WERI-Rb-1 (cell line): ENCODE data around the gene ITGA11.

Experiments used
- DNase-seq: peaks from one replicate; pipeline ENCODE4 v3.0.0-alpha.2; 2020
- H3K27ac ChIP-seq: fragments of 250-450 bp; sonication (Bioruptor Pico); 2 replicates; pipeline ENCODE4 v1.5.1; 2020; ENCODE audit warnings: mild to moderate bottlenecking, moderate library complexity
- H3K27me3 ChIP-seq: fragments of 250-450 bp; sonication (Bioruptor Pico); 2 replicates; pipeline ENCODE4 v1.5.1; 2021; ENCODE audit warnings: mild to moderate bottlenecking, low read depth, moderate library complexity; ENCODE audit not compliant: insufficient read depth, severe bottlenecking
- H3K36me3 ChIP-seq: fragments of 250-450 bp; sonication (Bioruptor Pico); 2 replicates; pipeline ENCODE4 v1.5.1; 2020; ENCODE audit warnings: mild to moderate bottlenecking, moderate library complexity
- H3K4me3 ChIP-seq: 2 replicates; pipeline ENCODE4 v1.5.1; 2011; ENCODE audit warnings: low read depth, mild to moderate bottlenecking, control low read depth, low read length
- H3K9me3 ChIP-seq: fragments of 250-450 bp; sonication (Bioruptor Pico); 2 replicates; pipeline ENCODE4 v1.5.1; 2021; ENCODE audit warnings: mild to moderate bottlenecking, moderate library complexity; ENCODE audit not compliant: severe bottlenecking
- CTCF ChIP-seq: IDR thresholded peaks from 2 replicates; pipeline ENCODE4 v1.5.1; 2011; ENCODE audit warnings: low read depth, mild to moderate bottlenecking, control low read depth, inconsistent platforms, low read length

ITGA11 gene

DNA sequence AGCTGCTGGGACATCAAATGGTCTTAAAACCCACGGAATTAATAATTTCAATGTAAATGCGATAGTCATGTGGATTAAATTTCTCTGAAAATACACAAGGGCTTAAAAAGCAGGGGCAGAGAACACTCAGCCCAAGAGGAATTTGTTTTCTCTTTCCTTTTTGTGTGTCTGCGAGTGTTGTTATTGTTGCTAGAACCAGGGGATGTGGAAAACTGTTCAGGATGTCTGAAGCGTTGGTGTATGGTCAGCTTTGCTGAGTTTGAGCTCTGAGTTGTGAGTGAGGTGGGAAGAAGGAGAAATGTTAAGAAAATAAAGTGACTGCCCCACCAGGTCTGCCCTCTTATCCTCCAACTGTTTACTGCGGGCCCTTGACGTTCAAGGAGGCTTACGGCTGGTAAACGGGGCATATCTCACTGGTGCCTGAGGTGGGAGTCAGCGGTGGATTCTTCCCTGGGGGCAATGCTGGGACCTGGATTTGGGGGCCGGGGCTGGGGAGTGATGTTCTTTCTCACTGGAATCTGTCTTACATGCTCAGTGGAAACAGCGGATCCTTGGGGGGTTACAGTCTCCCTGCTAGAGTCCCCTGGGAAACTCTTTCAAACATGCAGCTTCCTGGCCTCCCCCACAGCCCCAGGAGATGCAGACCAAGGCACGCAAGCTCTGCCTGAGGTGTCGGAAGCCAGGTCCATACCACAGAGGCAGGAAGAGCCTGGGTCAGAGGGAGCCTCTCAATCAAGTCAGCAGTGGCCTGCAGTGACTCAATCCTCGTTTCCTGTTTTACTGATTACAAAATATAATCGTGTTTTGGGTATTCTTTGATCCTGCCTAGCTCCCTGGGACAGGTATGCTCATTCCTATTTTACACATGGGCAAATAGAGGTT, 41.8 kb downstream of the ITGA11 start:
- H3K27me3 ChIP-seq = no peaks in the 10 kb centered on the region
- TF ChIP-seq CTCF = no peak
- H3K4me3 ChIP-seq = no peak overlapping the region
- no peaks in the 10 kb centered on the region for H3K36me3 ChIP-seq
- DNase-seq = no peak
- no peaks in the 10 kb centered on the region for H3K9me3 ChIP-seq
- H3K27ac ChIP-seq = no peak overlapping the region

GRCh38 chr15:68389041-68389930, 42.7 kb downstream of the ITGA11 start:
- no peak for DNase-seq
- no peaks in the 10 kb centered on the region for H3K36me3 ChIP-seq
- TF ChIP-seq CTCF = no peak
- H3K27me3 ChIP-seq = no peaks in the 10 kb centered on the region
- H3K4me3 ChIP-seq = no peak overlapping the region
- no peaks in the 10 kb centered on the region for H3K9me3 ChIP-seq
- H3K27ac ChIP-seq = no peak overlapping the region

GRCh38 chr15:68387381-68388143, 44.4 kb downstream of the ITGA11 start:
- DNase-seq = no peak
- Histone ChIP-seq H3K4me3 (no peak overlapping the region), H3K9me3 (peaks cover 7% of the 10 kb centered on the region), H3K27ac (no peak overlapping the region), H3K36me3 (no peaks in the 10 kb centered on the region), H3K27me3 (no peaks in the 10 kb centered on the region)
- no peak for TF ChIP-seq CTCF

DNA sequence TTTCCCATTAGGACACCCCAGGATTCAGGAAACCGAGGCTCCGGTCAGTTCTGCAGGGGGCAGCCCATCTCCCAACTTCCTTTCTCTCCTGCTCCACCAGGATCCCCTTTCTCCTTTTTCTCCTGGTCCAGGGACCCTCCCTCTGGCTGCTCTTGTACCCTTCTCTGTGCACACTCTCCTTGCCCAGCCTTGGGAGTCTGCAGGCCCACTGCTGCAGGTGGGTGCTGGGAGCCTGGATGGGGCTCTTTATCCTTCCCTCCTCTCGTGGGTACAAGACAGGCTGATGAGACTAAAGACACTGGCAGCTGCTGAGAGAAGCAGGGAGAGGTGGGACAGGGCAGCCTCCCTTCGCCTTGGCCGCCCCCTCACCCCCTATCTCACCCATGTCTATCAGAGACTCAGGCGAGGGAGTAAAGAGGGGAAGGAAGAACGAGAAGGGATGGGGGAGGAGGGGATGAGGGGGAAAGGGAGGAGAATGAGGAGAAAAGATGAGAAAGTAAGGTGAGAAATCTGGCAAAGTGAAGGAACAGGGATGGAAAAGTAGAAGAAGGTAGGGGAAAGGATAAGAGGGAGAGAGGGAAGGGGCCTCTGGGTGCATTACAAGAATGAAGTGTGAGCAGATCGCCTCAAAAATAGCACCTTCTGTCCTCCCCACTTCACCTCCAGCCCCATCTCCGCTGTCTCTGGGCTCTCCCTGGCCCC, 45.2 kb downstream of the ITGA11 start:
- Histone ChIP-seq H3K36me3 (no peaks in the 10 kb centered on the region), H3K27ac (no peak overlapping the region), H3K27me3 (no peaks in the 10 kb centered on the region), H3K9me3 (peaks cover 7% of the 10 kb centered on the region), H3K4me3 (no peak overlapping the region)
- no peak for TF ChIP-seq CTCF
- DNase-seq = no peak
